Measurements from ENCODE around the gene TTC34.

DNA sequence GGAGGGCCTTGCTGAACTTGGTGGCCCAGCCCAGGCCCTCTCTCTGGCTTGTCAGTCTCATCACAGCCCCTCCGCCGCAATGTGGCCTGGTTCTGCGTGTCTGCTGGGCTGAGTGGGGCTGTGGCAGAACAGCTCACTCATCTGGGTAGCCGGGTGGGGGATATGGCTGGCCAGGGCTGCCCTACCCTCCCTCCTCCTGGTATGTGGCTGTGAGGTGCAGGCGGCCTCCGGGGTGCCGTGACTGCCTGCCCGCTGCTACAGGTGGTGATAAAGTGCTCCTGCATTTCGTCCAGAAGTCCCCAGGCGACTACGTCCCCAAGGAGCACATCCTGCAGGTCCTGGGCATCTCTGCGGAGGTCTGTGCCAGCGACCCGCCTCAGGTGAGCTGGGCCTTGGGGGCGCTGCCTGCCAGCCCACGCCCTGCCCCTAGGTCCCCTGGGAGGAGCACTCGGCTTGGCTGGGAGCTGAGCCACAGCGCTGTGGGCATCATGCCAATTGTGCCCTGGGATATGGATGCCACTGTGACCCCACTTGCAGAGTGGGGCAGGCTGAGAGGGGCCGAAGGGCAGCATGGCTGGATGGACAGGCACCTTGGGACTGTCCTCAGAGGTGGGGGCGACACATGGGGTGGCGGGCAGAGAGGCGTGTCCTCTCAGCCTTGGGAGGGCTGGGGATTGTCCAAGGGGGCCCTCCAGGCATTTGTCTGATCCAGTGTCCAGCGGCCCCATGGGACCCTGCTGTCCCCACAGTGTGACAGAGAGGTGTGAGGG is 212.6 kb downstream of the TTC34 start:
- TF ChIP-seq POLR2A (IDR thresholded peaks at IDR 0.05; ENCODE audit: low read depth, low read length): no peak
- TF ChIP-seq, protein P1, sequence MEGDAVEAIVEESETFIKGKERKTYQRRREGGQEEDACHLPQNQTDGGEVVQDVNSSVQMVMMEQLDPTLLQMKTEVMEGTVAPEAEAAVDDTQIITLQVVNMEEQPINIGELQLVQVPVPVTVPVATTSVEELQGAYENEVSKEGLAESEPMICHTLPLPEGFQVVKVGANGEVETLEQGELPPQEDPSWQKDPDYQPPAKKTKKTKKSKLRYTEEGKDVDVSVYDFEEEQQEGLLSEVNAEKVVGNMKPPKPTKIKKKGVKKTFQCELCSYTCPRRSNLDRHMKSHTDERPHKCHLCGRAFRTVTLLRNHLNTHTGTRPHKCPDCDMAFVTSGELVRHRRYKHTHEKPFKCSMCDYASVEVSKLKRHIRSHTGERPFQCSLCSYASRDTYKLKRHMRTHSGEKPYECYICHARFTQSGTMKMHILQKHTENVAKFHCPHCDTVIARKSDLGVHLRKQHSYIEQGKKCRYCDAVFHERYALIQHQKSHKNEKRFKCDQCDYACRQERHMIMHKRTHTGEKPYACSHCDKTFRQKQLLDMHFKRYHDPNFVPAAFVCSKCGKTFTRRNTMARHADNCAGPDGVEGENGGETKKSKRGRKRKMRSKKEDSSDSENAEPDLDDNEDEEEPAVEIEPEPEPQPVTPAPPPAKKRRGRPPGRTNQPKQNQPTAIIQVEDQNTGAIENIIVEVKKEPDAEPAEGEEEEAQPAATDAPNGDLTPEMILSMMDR (conservative IDR thresholded peaks at IDR 0.05; ENCODE audit: low read depth, low read length): no peak
- no peak for TF ChIP-seq FOS (IDR thresholded peaks at IDR 0.05; ENCODE audit: low read depth, low read length)
- TF ChIP-seq, protein P2, sequence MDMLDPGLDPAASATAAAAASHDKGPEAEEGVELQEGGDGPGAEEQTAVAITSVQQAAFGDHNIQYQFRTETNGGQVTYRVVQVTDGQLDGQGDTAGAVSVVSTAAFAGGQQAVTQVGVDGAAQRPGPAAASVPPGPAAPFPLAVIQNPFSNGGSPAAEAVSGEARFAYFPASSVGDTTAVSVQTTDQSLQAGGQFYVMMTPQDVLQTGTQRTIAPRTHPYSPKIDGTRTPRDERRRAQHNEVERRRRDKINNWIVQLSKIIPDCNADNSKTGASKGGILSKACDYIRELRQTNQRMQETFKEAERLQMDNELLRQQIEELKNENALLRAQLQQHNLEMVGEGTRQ (IDR thresholded peaks at IDR 0.05; ENCODE audit: low read depth, low read length): no peak
- TF ChIP-seq RCOR1 (IDR thresholded peaks at IDR 0.05; ENCODE audit: insufficient replicate concordance, low read length): no peak
- TF ChIP-seq MAZ (IDR thresholded peaks at IDR 0.05; ENCODE audit: borderline replicate concordance, low read depth, low read length): no peak
